ENCODE data around the gene RGS9. TPM values are rescaled to one million over a fixed set of nuclear protein-coding genes. Genes with fewer than 3 reads are reported as not detected.

RGS9 gene
- total RNA-seq, 1 donor from 2014 or later = 1.7 TPM

- no peak for DNase-seq
Observed at GRCh38 chr17:65261152-65261551, 124.0 kb downstream of the RGS9 start.

GRCh38 chr17:65261682-65262636 is 124.8 kb downstream of the RGS9 start:
- DNase-seq = no peak

- DNase-seq = no peak
Observed at GRCh38 chr17:65265276-65265675, 128.1 kb downstream of the RGS9 start.

- no peak for DNase-seq
Observed at GRCh38 chr17:65268832-65269231, 131.7 kb downstream of the RGS9 start.

- peak; percentile 41 for DNase-seq
Observed at GRCh38 chr17:65270499-65271253, 133.5 kb downstream of the RGS9 start.

- no peak for DNase-seq
Observed at GRCh38 chr17:65271296-65271695, 134.1 kb downstream of the RGS9 start.

Small RNA genes within 50 kb of the gene (small RNA-seq; reads per million reads assigned to genes)
- gene AC060771.1 (ENCODE audit: low replicate concordance) = not detected

Other genes with a start within 250 kb of the RGS9 start
- 7.9 TPM for gene LRRC37A3, start 217.9 kb upstream of the RGS9 start, total RNA-seq
- gene GNA13, start 80.6 kb upstream of the RGS9 start, total RNA-seq = 80.1 TPM